Glutamatergic neuron (in vitro differentiated cells): ENCODE measurements around the gene CALN1. TPM values are rescaled to one million over a fixed set of nuclear protein-coding genes. Genes with fewer than 3 reads are reported as not detected.

Source experiments
- DNase-seq: peaks from one replicate; pipeline ENCODE4 v3.0.0; 2022
- H3K27ac Mint-ChIP-seq: one replicate; pipeline ENCODE4 v1.8.0; 2020; ENCODE audit warnings: mild to moderate bottlenecking, mixed read lengths, inconsistent platforms; ENCODE audit not compliant: unreplicated experiment
- H3K27me3 Mint-ChIP-seq: one replicate; pipeline ENCODE4 v1.8.0; 2020; ENCODE audit warnings: mild to moderate bottlenecking, moderate library complexity, mixed read lengths, inconsistent platforms; ENCODE audit not compliant: unreplicated experiment
- H3K36me3 Mint-ChIP-seq: one replicate; pipeline ENCODE4 v1.8.0; 2020; ENCODE audit warnings: mild to moderate bottlenecking, mixed read lengths, inconsistent platforms; ENCODE audit not compliant: unreplicated experiment
- H3K4me1 Mint-ChIP-seq: one replicate; pipeline ENCODE4 v1.8.0; 2020; ENCODE audit warnings: mild to moderate bottlenecking, low read depth, mixed read lengths, inconsistent platforms; ENCODE audit not compliant: unreplicated experiment
- H3K4me3 Mint-ChIP-seq: one replicate; pipeline ENCODE4 v1.8.0; 2020; ENCODE audit warnings: mild to moderate bottlenecking, mixed read lengths, inconsistent platforms; ENCODE audit not compliant: unreplicated experiment
- H3K9me3 Mint-ChIP-seq: one replicate; pipeline ENCODE4 v1.8.0; 2020; ENCODE audit warnings: mild to moderate bottlenecking, moderate library complexity, mixed read lengths, inconsistent platforms; ENCODE audit not compliant: unreplicated experiment
- CTCF ChIP-seq: fragments of 200-600 bp; sonication (generic); IDR thresholded peaks from one replicate; pipeline ENCODE4 v1.5.0; 2021; ENCODE audit not compliant: partially characterized antibody, unreplicated experiment
- total RNA-seq: library from RNA; stranded (reverse); fragmentation: NEBNext Ultra II Directional; extraction: Animal tissue kit (Norgen Biotek cat#: 25700); gene quantifications from one replicate; pipeline ENCODE4 v1.2.1, GENCODE V29; 2021; ENCODE audit not compliant: unreplicated experiment

CALN1 gene
- total RNA-seq, 1 donor from 2014 or later, result 3.5 TPM

GRCh38 chr7:72223351-72223750 is 188.8 kb downstream of the CALN1 start:
- H3K27me3 Mint-ChIP-seq, result no peaks in the 10 kb centered on the region
- no peak for DNase-seq
- H3K27ac Mint-ChIP-seq, result no peak overlapping the region
- no peak for TF ChIP-seq CTCF
- H3K9me3 Mint-ChIP-seq, result no peaks in the 10 kb centered on the region
- no peak overlapping the region for H3K4me3 Mint-ChIP-seq
- no peaks in the 10 kb centered on the region for H3K4me1 Mint-ChIP-seq
- H3K36me3 Mint-ChIP-seq, result no peaks in the 10 kb centered on the region

- H3K4me1 Mint-ChIP-seq, result no peaks in the 10 kb centered on the region
- no peak overlapping the region for H3K4me3 Mint-ChIP-seq
- DNase-seq, result no peak
- no peaks in the 10 kb centered on the region for H3K36me3 Mint-ChIP-seq
- no peaks in the 10 kb centered on the region for H3K27me3 Mint-ChIP-seq
- no peak overlapping the region for H3K27ac Mint-ChIP-seq
- no peaks in the 10 kb centered on the region for H3K9me3 Mint-ChIP-seq
- TF ChIP-seq CTCF, result no peak
Measured at GRCh38 chr7:72222136-72222535, 190.0 kb downstream of the CALN1 start.

- Mint-ChIP-seq H3K9me3 (no peaks in the 10 kb centered on the region), H3K27ac (no peak overlapping the region), H3K36me3 (no peaks in the 10 kb centered on the region), H3K4me3 (no peak overlapping the region), H3K4me1 (no peaks in the 10 kb centered on the region), H3K27me3 (no peaks in the 10 kb centered on the region)
- no peak for TF ChIP-seq CTCF
- no peak for DNase-seq
Measured at GRCh38 chr7:72219500-72219899, 192.6 kb downstream of the CALN1 start.

- Mint-ChIP-seq H3K27me3 (peaks cover 2% of the 10 kb centered on the region), H3K36me3 (no peaks in the 10 kb centered on the region), H3K4me3 (no peak overlapping the region), H3K9me3 (no peaks in the 10 kb centered on the region), H3K27ac (no peak overlapping the region), H3K4me1 (no peaks in the 10 kb centered on the region)
- DNase-seq, result no peak
- no peak for TF ChIP-seq CTCF
Measured at GRCh38 chr7:72217151-72217550, 195.0 kb downstream of the CALN1 start.

- no peak for DNase-seq
- H3K4me3 Mint-ChIP-seq, result no peak overlapping the region
- H3K9me3 Mint-ChIP-seq, result no peaks in the 10 kb centered on the region
- no peaks in the 10 kb centered on the region for H3K4me1 Mint-ChIP-seq
- H3K27me3 Mint-ChIP-seq, result peaks cover 2% of the 10 kb centered on the region
- H3K27ac Mint-ChIP-seq, result no peak overlapping the region
- TF ChIP-seq CTCF, result no peak
- peaks cover 4% of the 10 kb centered on the region for H3K36me3 Mint-ChIP-seq
Measured at GRCh38 chr7:72213769-72214168, 198.4 kb downstream of the CALN1 start.
